ENCODE data around the gene INPP5F. TPM values are rescaled to one million over a fixed set of nuclear protein-coding genes. Genes with fewer than 3 reads are reported as not detected.

The INPP5F gene
- total and polyA plus RNA-seq, 10 of the 15 experiments (the other 5 are each of a cell fraction or from before 2014, with no cell fraction given) = 6.0 to 49.3 (median 34.3) TPM

DNA sequence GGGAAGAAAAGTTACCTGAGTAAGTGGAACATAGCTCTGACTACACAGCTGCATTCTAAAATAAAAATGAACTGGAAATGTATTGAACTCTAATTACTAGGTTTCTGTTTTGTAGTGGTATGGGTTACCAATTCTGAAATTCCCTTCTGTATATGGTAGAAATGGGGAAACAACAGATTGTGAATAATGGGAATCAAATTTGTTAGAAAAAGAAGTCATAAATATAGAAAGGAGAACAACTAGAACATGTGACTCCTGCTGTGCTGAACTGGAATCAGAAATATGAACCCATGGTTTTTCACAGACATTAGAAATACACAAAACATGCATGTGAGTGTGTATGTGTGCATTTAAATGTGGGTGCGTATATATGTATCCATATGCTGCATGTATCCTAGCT, 119.8 kb downstream of the INPP5F start:
- H3K27ac ChIP-seq (ENCODE audit: control insufficient read depth, insufficient read depth) = no peak overlapping the region
- ChIA-PET RAD21 (ENCODE audit: unreplicated experiment) (interaction anchor here (1.5 kb wide), 1 partner anchor 13 kb away, joined by 3 read pairs; no protein-coding TSS in a partner anchor), CTCF (interaction anchor here (1.0 to 1.8 kb wide), 4 partner anchors 10 to 158 kb away, joined by 3 to 8 read pairs (median 5); no protein-coding TSS in a partner anchor), SMC1A (ENCODE audit: uncharacterized antibody, unreplicated experiment) (interaction anchor here (1.5 to 2.4 kb wide), 4 partner anchors 14 to 158 kb away, joined by 5 to 12 read pairs (median 8); no protein-coding TSS in a partner anchor), POLR2A (no interaction called here)
- no peak for ATAC-seq
- H4K20me1 ChIP-seq (ENCODE audit: control insufficient read depth, insufficient read depth) = no peaks in the 10 kb centered on the region
- no peaks in the 10 kb centered on the region for H3K4me1 ChIP-seq (ENCODE audit: control insufficient read depth, insufficient read depth, low read length)
- TF ChIP-seq, protein P1, sequence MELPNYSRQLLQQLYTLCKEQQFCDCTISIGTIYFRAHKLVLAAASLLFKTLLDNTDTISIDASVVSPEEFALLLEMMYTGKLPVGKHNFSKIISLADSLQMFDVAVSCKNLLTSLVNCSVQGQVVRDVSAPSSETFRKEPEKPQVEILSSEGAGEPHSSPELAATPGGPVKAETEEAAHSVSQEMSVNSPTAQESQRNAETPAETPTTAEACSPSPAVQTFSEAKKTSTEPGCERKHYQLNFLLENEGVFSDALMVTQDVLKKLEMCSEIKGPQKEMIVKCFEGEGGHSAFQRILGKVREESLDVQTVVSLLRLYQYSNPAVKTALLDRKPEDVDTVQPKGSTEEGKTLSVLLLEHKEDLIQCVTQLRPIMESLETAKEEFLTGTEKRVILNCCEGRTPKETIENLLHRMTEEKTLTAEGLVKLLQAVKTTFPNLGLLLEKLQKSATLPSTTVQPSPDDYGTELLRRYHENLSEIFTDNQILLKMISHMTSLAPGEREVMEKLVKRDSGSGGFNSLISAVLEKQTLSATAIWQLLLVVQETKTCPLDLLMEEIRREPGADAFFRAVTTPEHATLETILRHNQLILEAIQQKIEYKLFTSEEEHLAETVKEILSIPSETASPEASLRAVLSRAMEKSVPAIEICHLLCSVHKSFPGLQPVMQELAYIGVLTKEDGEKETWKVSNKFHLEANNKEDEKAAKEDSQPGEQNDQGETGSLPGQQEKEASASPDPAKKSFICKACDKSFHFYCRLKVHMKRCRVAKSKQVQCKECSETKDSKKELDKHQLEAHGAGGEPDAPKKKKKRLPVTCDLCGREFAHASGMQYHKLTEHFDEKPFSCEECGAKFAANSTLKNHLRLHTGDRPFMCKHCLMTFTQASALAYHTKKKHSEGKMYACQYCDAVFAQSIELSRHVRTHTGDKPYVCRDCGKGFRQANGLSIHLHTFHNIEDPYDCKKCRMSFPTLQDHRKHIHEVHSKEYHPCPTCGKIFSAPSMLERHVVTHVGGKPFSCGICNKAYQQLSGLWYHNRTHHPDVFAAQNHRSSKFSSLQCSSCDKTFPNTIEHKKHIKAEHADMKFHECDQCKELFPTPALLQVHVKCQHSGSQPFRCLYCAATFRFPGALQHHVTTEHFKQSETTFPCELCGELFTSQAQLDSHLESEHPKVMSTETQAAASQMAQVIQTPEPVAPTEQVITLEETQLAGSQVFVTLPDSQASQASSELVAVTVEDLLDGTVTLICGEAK (IDR thresholded peaks at IDR 0.05; ENCODE audit: borderline replicate concordance) = no peak
- no peak for TF ChIP-seq E2F8 (IDR thresholded peaks at IDR 0.05; ENCODE audit: low read depth, partially characterized antibody)
- no peak for TF ChIP-seq CREM (IDR thresholded peaks at IDR 0.05; ENCODE audit: low read depth)
- TF ChIP-seq, protein P2, sequence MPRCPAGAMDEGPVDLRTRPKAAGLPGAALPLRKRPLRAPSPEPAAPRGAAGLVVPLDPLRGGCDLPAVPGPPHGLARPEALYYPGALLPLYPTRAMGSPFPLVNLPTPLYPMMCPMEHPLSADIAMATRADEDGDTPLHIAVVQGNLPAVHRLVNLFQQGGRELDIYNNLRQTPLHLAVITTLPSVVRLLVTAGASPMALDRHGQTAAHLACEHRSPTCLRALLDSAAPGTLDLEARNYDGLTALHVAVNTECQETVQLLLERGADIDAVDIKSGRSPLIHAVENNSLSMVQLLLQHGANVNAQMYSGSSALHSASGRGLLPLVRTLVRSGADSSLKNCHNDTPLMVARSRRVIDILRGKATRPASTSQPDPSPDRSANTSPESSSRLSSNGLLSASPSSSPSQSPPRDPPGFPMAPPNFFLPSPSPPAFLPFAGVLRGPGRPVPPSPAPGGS (IDR thresholded peaks at IDR 0.05; ENCODE audit: borderline replicate concordance, insufficient read depth, low read depth, low read length, poor library complexity, severe bottlenecking) = no peak
- no peak overlapping the region for H3K4me3 ChIP-seq
- H3K4me2 ChIP-seq (ENCODE audit: control insufficient read depth, insufficient read depth) = no peak overlapping the region
- peaks cover 21 to 29% of the 10 kb centered on the region in 2 experiments for H3K36me3 ChIP-seq (ENCODE audit: control insufficient read depth in 2 of 2, insufficient read depth in 2 of 2, low read length in 1 of 2)
- no peaks in the 10 kb centered on the region for H3K9me3 ChIP-seq (replicated peaks; ENCODE audit: control insufficient read depth, insufficient read depth, low read length)
- H3K79me2 ChIP-seq (ENCODE audit: control insufficient read depth, insufficient read depth, low read length) = no peaks in the 10 kb centered on the region
- no peaks in the 10 kb centered on the region for H3K27me3 ChIP-seq (replicated peaks in 1 of 2; ENCODE audit: control insufficient read depth in 2 of 2, insufficient read depth in 2 of 2, low read length in 1 of 2)
- no peak overlapping the region for H2AFZ ChIP-seq (ENCODE audit: control insufficient read depth, low read depth, low read length)
- 100% methylated on average over 1 of the region's 1 CpG for WGBS (ENCODE audit: insufficient coverage, insufficient replicate concordance, low lambda C conversion rate, missing lambda C conversion rate)
- FAIRE-seq = no peak
- no peak overlapping the region for H3K9ac ChIP-seq (ENCODE audit: control insufficient read depth, insufficient read depth, low read length)
- DNase-seq (ENCODE audit: low read depth, low spot score) = no peak
- BruUV-seq (replicated peaks) = no TSS peak
- in situ Hi-C loops (cut with MboI) = no loop called here
- intact Hi-C loops (cut with micrococcal nuclease; ENCODE audit: unreplicated experiment) = no loop called here
